GM12872 (cell line): ENCODE measurements around the gene ARL11.

ENCODE experiments used
- TF ChIP-seq, protein P1 (sequence below): IDR thresholded peaks from 3 replicates; pipeline ENCODE4 v1.5.1; 2011; ENCODE audit warnings: low read depth, mild to moderate bottlenecking, low read length, moderate library complexity; ENCODE audit not compliant: insufficient read depth

The ARL11 gene

DNA sequence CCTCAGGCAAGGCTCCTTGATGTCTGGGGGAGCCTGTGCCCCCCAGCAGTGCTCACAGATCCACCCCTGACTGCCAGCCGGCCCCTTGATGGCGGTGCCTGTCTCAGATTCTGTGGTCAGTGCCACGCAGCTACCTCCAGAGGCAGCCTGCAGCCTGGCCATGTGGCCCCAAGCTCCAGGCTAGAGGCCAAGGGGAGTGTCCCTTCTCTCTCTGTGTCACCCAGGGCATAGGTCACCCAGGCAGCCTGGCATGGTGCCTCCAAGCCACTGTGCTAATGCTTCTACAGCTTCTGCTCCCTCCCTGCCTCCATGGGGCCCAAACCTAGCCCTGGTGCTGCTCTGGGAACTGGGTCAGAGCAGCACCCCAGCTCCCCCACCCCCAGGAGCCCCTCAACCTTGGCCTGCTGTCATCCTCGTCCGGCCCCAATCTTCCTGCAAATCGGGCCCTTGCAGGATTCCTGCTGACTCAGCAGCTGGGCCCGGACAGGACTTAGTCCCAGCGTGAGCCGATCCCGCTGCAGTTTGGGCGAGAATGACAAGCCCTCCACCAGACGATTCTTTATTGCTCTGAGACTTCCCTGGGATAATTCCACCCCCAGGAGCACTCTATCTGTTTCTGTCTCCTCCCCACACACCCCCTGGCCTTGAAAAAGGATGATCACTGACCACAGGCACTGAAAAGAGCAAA lies 2.8 kb upstream of the ARL11 start:
- TF ChIP-seq, protein P1, sequence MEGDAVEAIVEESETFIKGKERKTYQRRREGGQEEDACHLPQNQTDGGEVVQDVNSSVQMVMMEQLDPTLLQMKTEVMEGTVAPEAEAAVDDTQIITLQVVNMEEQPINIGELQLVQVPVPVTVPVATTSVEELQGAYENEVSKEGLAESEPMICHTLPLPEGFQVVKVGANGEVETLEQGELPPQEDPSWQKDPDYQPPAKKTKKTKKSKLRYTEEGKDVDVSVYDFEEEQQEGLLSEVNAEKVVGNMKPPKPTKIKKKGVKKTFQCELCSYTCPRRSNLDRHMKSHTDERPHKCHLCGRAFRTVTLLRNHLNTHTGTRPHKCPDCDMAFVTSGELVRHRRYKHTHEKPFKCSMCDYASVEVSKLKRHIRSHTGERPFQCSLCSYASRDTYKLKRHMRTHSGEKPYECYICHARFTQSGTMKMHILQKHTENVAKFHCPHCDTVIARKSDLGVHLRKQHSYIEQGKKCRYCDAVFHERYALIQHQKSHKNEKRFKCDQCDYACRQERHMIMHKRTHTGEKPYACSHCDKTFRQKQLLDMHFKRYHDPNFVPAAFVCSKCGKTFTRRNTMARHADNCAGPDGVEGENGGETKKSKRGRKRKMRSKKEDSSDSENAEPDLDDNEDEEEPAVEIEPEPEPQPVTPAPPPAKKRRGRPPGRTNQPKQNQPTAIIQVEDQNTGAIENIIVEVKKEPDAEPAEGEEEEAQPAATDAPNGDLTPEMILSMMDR = no peak

DNA sequence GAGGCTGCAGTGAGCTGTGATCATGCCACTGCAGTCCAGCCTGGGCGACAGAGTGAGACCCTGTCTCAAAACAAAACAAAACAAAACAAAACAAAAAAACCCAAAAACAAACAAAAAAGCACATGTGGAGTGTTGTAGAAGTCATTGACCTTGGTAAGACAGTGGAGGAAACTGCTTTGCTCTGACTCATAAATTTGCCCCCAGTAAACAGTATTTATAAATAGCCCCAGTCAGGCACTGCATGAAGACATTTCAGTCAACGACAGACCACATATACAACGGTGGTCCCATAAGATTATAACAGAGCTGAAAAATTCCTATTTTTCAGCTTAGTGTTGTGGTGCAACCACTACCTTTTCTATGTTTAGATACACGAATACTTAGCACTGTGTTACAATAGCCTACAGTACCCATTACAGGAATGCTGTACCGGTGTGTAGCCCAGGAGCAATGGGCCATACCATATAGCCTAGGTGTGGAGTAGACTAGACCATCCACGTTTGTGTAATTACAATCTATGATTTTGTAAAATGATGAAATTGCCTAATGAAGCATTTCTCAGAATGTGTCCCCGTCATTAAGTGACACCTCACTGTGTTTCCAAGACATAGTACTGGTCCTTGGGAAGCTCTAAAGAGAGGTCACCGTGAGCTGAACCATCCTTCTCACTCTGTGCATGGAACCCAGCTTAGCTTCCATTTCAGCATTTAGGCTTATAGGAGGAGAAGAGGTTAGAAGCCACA lies 1.1 kb downstream of the ARL11 start:
- TF ChIP-seq, protein P1 = no peak

DNA sequence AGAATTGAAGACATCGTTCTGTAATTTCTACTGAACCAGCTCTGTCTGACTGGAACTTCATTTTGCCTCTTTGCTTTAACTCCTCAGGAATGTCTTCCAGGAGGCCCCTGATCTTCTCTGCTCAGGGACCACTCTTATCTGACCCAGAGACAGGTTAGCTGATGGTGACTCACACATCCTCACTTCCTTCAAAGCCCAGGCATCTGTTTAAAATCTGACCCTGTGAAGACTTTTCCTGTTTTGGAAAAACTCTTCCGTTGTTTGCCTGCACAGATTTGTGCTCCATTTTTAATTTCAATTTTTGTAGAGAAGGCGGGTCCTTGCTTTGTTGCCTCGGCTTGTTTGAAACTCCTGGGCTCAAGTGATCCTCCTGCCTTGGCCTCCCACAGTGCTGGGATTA lies 1.6 kb downstream of the ARL11 start:
- TF ChIP-seq, protein P1 = no peak

DNA sequence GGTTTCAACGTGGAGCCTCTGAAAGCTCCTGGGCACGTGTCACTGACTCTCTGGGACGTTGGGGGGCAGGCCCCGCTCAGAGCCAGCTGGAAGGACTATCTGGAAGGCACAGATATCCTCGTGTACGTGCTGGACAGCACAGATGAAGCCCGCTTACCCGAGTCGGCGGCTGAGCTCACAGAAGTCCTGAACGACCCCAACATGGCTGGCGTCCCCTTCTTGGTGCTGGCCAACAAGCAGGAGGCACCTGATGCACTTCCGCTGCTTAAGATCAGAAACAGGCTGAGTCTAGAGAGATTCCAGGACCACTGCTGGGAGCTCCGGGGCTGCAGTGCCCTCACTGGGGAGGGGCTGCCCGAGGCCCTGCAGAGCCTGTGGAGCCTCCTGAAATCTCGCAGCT lies 2.3 kb downstream of the ARL11 start:
- TF ChIP-seq, protein P1 = no peak

DNA sequence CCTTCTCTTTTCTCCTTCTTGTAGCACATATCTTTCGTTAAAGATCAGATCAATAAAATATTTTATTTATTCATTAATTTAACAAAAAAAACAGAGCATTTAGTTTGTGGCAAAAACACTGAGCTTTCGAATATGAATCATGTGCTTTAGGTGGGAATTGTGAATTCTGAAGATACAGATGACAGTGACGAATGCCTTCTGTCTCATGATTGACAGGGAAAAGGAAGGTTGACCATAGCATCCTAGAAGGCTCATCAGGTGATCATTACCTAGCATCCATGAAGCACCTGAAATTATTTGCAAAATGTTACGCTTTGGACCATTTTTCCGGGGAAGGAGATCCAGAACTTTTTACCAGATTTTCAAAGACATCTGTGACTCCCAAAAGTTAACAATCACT lies 3.8 kb downstream of the ARL11 start:
- TF ChIP-seq, protein P1 = no peak

DNA sequence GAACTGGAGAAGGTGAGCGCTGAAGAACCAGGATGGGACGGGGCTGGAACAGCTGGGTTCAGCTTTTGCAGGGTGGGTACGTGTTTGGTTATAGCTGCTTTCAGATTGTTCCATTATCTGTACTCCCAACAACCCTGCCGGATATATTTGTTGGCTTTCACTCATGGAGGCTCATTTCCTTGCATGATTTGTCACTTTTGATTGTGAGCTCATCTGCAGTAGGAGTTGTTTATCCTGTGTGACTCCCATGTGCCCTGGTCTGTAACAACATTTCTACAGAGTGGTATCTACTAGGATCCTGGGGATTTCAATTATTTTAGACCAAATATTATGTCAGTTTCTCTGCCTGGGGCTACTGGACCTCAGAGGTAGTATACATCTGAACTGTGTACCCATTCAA lies 5.4 kb downstream of the ARL11 start:
- TF ChIP-seq, protein P1 = no peak

DNA sequence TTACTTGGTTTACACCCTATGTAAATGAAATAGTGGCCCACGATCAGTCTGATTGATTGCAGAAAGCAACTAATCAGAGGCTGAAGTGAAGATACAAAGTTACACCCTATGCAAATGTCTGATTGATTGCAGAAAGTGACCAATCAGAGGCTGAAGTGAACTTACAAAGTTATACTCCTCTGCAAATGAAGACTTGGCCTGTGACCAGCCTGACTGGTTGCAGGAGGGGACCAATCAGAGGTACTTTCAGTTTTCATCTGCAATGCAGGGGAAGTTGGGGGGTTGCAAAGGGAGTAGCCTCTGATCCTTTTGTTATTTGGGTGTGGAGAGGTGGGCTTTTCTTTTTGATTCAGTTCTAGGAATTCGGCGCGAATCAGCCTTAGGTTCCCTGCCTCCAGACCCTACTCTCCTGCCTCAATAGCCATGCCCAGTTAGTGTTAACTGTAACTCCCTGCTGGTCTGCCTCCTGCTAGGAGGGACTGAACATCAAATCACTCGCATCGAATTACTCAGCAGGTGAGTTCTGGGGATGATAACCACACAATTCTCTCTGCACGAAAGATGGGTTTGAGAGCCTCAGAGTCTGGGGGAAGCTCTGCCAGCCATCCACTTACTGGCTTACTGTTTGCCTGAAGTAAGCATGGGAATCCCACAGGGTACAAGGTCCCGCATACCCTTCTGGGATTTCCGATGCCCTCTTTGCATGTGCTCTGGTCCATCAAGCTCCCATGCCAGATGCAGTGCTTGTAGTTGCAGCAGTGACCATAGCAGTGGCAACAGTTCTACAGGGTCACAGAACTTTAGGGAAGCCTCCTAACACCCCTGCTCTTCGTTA lies 7.5 kb downstream of the ARL11 start:
- TF ChIP-seq, protein P1 = no peak
